HepG2 (cell line): ENCODE results near the gene SRF. TPM values are rescaled to one million over a fixed set of nuclear protein-coding genes. Genes with fewer than 3 reads are reported as not detected.

Experiments used
- ATF7 ChIP-seq, 2 experiments: fragments of 450-650 bp in 1 of 2; sonication (generic) in 1 of 2; formaldehyde crosslinking in 1 of 2; IDR thresholded peaks; 2 replicates each; pipeline versions ENCODE4 v1.4.0 to v1.6.1; 2016 to 2020; ENCODE audit warnings: antibody characterized with exemption in 1 of 2, mild to moderate bottlenecking in 1 of 2, missing genetic modification reagents in 1 of 2
- DMAP1 ChIP-seq: IDR thresholded peaks from 2 replicates; pipeline ENCODE4 v1.6.1; 2016
- MIER3 ChIP-seq: IDR thresholded peaks from 2 replicates; pipeline ENCODE4 v1.6.1; 2016; ENCODE audit warnings: missing compliant biosample characterization, borderline replicate concordance
- NFE2L1 ChIP-seq: sonication (generic); formaldehyde crosslinking; IDR thresholded peaks from 2 replicates; pipeline ENCODE4 v1.4.0; 2020; ENCODE audit warnings: missing genetic modification reagents, mild to moderate bottlenecking, borderline replicate concordance
- SIX1 ChIP-seq: sonication (generic); formaldehyde crosslinking; IDR thresholded peaks from 2 replicates; pipeline ENCODE4 v1.4.0; 2020; ENCODE audit warnings: missing genetic modification reagents, borderline replicate concordance
- SOX5 ChIP-seq: IDR thresholded peaks from 2 replicates; pipeline ENCODE4 v1.6.1; 2016; ENCODE audit warnings: borderline replicate concordance
- SRF ChIP-seq: IDR thresholded peaks from 2 replicates; pipeline ENCODE4 v1.6.1; 2011; ENCODE audit warnings: mild to moderate bottlenecking, low read depth, low read length, moderate library complexity
- TARDBP ChIP-seq: sonication (generic); formaldehyde crosslinking; IDR thresholded peaks from 2 replicates; pipeline ENCODE4 v1.8.0; 2022; ENCODE audit warnings: mild to moderate bottlenecking, missing genetic modification reagents
- TOE1 ChIP-seq: sonication (generic); formaldehyde crosslinking; IDR thresholded peaks from 2 replicates; pipeline ENCODE4 v1.4.0; 2020; ENCODE audit warnings: mild to moderate bottlenecking, missing genetic modification reagents
- ZBTB20 ChIP-seq: sonication (generic); formaldehyde crosslinking; IDR thresholded peaks from 2 replicates; pipeline ENCODE4 v1.8.1; 2023; ENCODE audit warnings: missing genetic modification reagents, low read depth, mild to moderate bottlenecking, borderline replicate concordance
- ZNF331 ChIP-seq: sonication (generic); formaldehyde crosslinking; IDR thresholded peaks from 2 replicates; pipeline ENCODE4 v1.4.0; 2020; ENCODE audit warnings: missing genetic modification reagents
- ZNF543 ChIP-seq: sonication (generic); formaldehyde crosslinking; IDR thresholded peaks from 2 replicates; pipeline ENCODE4 v1.4.0; 2020; ENCODE audit warnings: mild to moderate bottlenecking, missing genetic modification reagents
- ZNF557 ChIP-seq: sonication (generic); formaldehyde crosslinking; IDR thresholded peaks from 2 replicates; pipeline ENCODE4 v1.4.0; 2020; ENCODE audit warnings: missing genetic modification reagents
- ZNF564 ChIP-seq: sonication (generic); formaldehyde crosslinking; IDR thresholded peaks from 2 replicates; pipeline ENCODE4 v1.8.1; 2023; ENCODE audit warnings: mild to moderate bottlenecking, missing genetic modification reagents
- ZNF713 ChIP-seq: sonication (generic); formaldehyde crosslinking; IDR thresholded peaks from 2 replicates; pipeline ENCODE4 v1.4.0; 2020; ENCODE audit warnings: mild to moderate bottlenecking, missing genetic modification reagents
- ZNF777 ChIP-seq: sonication (generic); formaldehyde crosslinking; IDR thresholded peaks from 2 replicates; pipeline ENCODE4 v1.4.0; 2020; ENCODE audit warnings: missing genetic modification reagents
- polyA plus RNA-seq, 8 experiments: library from polyadenylated mRNA; depleted of rRNA in 3 of 8; stranded (reverse) in 7 of 8; unstranded in 1 of 8; fragments of >200 nt; fragmentation: Illumina TruSeq in 4 of 8; extraction: Trizol in 4 of 8; gene quantifications; 2 replicates each; pipeline versions ENCODE4 v1.2.1 to v1.2.3, GENCODE V29; 2011 to 2016; ENCODE audit warnings: low read depth in 4 of 8, missing spikeins in 1 of 8, mixed read lengths in 1 of 8; ENCODE audit not compliant: insufficient read depth in 1 of 8
- total RNA-seq, 5 experiments: library from RNA; depleted of rRNA; stranded (reverse); fragments of >200 nt; fragmentation: Illumina TruSeq; extraction: Trizol; gene quantifications; 2 replicates each; pipeline ENCODE4 v1.2.3, GENCODE V29; 2016; ENCODE audit warnings: low read depth in 1 of 5
- TF ChIP-seq, protein P1 (sequence below): sonication (generic); formaldehyde crosslinking; IDR thresholded peaks from 2 replicates; pipeline ENCODE4 v1.5.1; 2020; ENCODE audit warnings: mild to moderate bottlenecking, missing genetic modification reagents, borderline replicate concordance
- TF ChIP-seq, protein P2 (sequence below): sonication (generic); formaldehyde crosslinking; IDR thresholded peaks from 2 replicates; pipeline ENCODE4 v1.4.0; 2020; ENCODE audit warnings: mild to moderate bottlenecking, low read depth, missing genetic modification reagents
- TF ChIP-seq, protein P3 (sequence below): IDR thresholded peaks from 2 replicates; pipeline ENCODE4 v1.6.1; 2016; ENCODE audit warnings: low read depth
- TF ChIP-seq, protein P4 (sequence below): IDR thresholded peaks from 2 replicates; pipeline ENCODE4 v1.6.1; 2016; ENCODE audit warnings: mild to moderate bottlenecking, missing biosample characterization, missing genetic modification reagents
- TF ChIP-seq, protein P5 (sequence below): sonication (generic); formaldehyde crosslinking; IDR thresholded peaks from 2 replicates; pipeline ENCODE4 v1.4.0; 2020; ENCODE audit warnings: low read depth, mild to moderate bottlenecking, missing genetic modification reagents

SRF gene
- total and polyA plus RNA-seq, 2 of the 13 experiments (the other 11 are each of a cell fraction or from before 2014, with no cell fraction given): 25.5 to 44.1 TPM

- TF ChIP-seq SRF (no peak), ATF7 (IDR thresholded peaks at IDR 0.05) (no peak), ATF7 (CRISPR knock-in tag; IDR thresholded peaks at IDR 0.05) (no peak), SOX5 (CRISPR knock-in tag) (no peak), ZNF713 (CRISPR knock-in tag) (0 out of 2 replicates have a peak, but pooled peaks have one; percentile 86), TOE1 (CRISPR knock-in tag) (0 out of 2 replicates have a peak, but pooled peaks have one; percentile 26), NFE2L1 (CRISPR knock-in tag) (0 out of 2 replicates have a peak, but pooled peaks have one; percentile 15), ZNF543 (peak; percentile 47; the same call in 1 of the 2 replicates), SIX1 (CRISPR knock-in tag) (no peak), ZBTB20 (no peak), ZNF557 (CRISPR knock-in tag) (0 out of 2 replicates have a peak, but pooled peaks have one; percentile 47), ZNF331 (CRISPR knock-in tag) (no peak; the same call in 1 of the 2 replicates), DMAP1 (CRISPR knock-in tag) (0 out of 2 replicates have a peak, but pooled peaks have one; percentile 4), ZNF777 (CRISPR knock-in tag) (no peak), ZNF564 (CRISPR knock-in tag) (0 out of 2 replicates have a peak, but pooled peaks have one; percentile 24), MIER3 (CRISPR knock-in tag) (peak; percentile 12; the same call in 1 of the 2 replicates), TARDBP (CRISPR knock-in tag) (0 out of 2 replicates have a peak, but pooled peaks have one; percentile 15)
- TF ChIP-seq, protein P1, sequence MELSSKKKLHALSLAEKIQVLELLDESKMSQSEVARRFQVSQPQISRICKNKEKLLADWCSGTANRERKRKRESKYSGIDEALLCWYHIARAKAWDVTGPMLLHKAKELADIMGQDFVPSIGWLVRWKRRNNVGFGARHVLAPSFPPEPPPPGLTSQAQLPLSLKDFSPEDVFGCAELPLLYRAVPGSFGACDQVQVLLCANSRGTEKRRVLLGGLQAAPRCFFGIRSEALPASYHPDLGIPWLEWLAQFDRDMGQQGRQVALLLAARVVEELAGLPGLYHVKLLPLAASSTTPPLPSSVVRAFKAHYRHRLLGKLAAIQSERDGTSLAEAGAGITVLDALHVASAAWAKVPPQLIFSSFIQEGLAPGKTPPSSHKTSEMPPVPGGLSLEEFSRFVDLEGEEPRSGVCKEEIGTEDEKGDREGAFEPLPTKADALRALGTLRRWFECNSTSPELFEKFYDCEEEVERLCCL (CRISPR knock-in tag): no peak
- TF ChIP-seq, protein P2, sequence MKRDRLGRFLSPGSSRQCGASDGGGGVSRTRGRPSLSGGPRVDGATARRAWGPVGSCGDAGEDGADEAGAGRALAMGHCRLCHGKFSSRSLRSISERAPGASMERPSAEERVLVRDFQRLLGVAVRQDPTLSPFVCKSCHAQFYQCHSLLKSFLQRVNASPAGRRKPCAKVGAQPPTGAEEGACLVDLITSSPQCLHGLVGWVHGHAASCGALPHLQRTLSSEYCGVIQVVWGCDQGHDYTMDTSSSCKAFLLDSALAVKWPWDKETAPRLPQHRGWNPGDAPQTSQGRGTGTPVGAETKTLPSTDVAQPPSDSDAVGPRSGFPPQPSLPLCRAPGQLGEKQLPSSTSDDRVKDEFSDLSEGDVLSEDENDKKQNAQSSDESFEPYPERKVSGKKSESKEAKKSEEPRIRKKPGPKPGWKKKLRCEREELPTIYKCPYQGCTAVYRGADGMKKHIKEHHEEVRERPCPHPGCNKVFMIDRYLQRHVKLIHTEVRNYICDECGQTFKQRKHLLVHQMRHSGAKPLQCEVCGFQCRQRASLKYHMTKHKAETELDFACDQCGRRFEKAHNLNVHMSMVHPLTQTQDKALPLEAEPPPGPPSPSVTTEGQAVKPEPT (CRISPR knock-in tag): no peak
- TF ChIP-seq, protein P3, sequence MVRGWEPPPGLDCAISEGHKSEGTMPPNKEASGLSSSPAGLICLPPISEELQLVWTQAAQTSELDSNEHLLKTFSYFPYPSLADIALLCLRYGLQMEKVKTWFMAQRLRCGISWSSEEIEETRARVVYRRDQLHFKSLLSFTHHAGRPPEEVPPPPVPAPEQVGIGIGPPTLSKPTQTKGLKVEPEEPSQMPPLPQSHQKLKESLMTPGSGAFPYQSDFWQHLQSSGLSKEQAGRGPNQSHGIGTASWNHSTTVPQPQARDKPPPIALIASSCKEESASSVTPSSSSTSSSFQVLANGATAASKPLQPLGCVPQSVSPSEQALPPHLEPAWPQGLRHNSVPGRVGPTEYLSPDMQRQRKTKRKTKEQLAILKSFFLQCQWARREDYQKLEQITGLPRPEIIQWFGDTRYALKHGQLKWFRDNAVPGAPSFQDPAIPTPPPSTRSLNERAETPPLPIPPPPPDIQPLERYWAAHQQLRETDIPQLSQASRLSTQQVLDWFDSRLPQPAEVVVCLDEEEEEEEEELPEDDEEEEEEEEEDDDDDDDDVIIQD (CRISPR knock-in tag): no peak
- TF ChIP-seq, protein P4, sequence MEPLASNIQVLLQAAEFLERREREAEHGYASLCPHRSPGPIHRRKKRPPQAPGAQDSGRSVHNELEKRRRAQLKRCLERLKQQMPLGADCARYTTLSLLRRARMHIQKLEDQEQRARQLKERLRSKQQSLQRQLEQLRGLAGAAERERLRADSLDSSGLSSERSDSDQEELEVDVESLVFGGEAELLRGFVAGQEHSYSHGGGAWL (CRISPR knock-in tag): 0 out of 2 replicates have a peak, but pooled peaks have one; percentile 9
- TF ChIP-seq, protein P5, sequence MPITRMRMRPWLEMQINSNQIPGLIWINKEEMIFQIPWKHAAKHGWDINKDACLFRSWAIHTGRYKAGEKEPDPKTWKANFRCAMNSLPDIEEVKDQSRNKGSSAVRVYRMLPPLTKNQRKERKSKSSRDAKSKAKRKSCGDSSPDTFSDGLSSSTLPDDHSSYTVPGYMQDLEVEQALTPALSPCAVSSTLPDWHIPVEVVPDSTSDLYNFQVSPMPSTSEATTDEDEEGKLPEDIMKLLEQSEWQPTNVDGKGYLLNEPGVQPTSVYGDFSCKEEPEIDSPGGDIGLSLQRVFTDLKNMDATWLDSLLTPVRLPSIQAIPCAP (CRISPR knock-in tag): peak; percentile 33; the same call in 1 of the 2 replicates
These were observed 595 bp upstream of the SRF start (continued) for GRCh38 chr6:43170417-43170930.
